ACC112 (cell line): ENCODE measurements around the gene OSBP2.

ENCODE experiments used
- H2AFZ ChIP-seq: fragments of 200-600 bp; sonication (generic); one replicate; pipeline ENCODE4 v1.6.0; 2017; ENCODE audit warnings: antibody characterized with exemption, low read length; ENCODE audit not compliant: unreplicated experiment
- H3K27ac ChIP-seq: fragments of 200-600 bp; sonication (generic); 2 replicates; pipeline ENCODE4 v1.5.1; 2014; ENCODE audit warnings: low read depth, mild to moderate bottlenecking, antibody characterized with exemption, low read length, moderate library complexity
- H3K27me3 ChIP-seq: fragments of 200-600 bp; sonication (generic); 2 replicates; pipeline ENCODE4 v1.6.1; 2014; ENCODE audit warnings: mild to moderate bottlenecking, antibody characterized with exemption, low read length, moderate library complexity, mixed read lengths; ENCODE audit not compliant: insufficient read depth
- H3K36me3 ChIP-seq: fragments of 200-600 bp; sonication (generic); 2 replicates; pipeline ENCODE4 v1.6.1; 2016; ENCODE audit warnings: mild to moderate bottlenecking, antibody characterized with exemption, low read length, moderate library complexity, mixed read lengths; ENCODE audit not compliant: insufficient read depth
- H3K4me1 ChIP-seq: fragments of 200-600 bp; sonication (generic); one replicate; pipeline ENCODE4 v1.6.1; 2016; ENCODE audit warnings: low read length, mixed read lengths; ENCODE audit not compliant: insufficient read depth, unreplicated experiment, control insufficient read depth
- H3K4me3 ChIP-seq: fragments of 200-600 bp; sonication (generic); 2 replicates; pipeline ENCODE4 v1.5.1; 2014; ENCODE audit warnings: mild to moderate bottlenecking, low read depth, low read length
- H3K79me2 ChIP-seq: fragments of 200-600 bp; sonication (generic); one replicate; pipeline ENCODE4 v1.6.0; 2016; ENCODE audit warnings: low read length; ENCODE audit not compliant: control insufficient read depth, unreplicated experiment, insufficient read depth

Gene OSBP2

GRCh38 chr22:30837531-30837930 lies 142.9 kb downstream of the OSBP2 start:
- Histone ChIP-seq H2AFZ (no peak overlapping the region), H3K36me3 (no peaks in the 10 kb centered on the region), H3K27ac (no peak overlapping the region; the same call in 1 of the 2 replicates), H3K4me3 (no peak overlapping the region), H3K27me3 (no peaks in the 10 kb centered on the region), H3K4me1 (no peaks in the 10 kb centered on the region), H3K79me2 (no peaks in the 10 kb centered on the region)

GRCh38 chr22:30838111-30838510 lies 143.4 kb downstream of the OSBP2 start:
- no peaks in the 10 kb centered on the region for H3K27me3 ChIP-seq
- no peaks in the 10 kb centered on the region for H3K4me1 ChIP-seq
- H3K79me2 ChIP-seq: no peaks in the 10 kb centered on the region
- no peaks in the 10 kb centered on the region for H3K36me3 ChIP-seq
- H3K4me3 ChIP-seq: no peak overlapping the region
- H2AFZ ChIP-seq: no peak overlapping the region
- H3K27ac ChIP-seq: no peak overlapping the region; the same call in 1 of the 2 replicates

GRCh38 chr22:30841273-30841672 lies 146.6 kb downstream of the OSBP2 start:
- H3K79me2 ChIP-seq: no peaks in the 10 kb centered on the region
- H3K36me3 ChIP-seq: no peaks in the 10 kb centered on the region
- H3K4me1 ChIP-seq: no peaks in the 10 kb centered on the region
- no peaks in the 10 kb centered on the region for H3K27me3 ChIP-seq
- no peak overlapping the region for H3K4me3 ChIP-seq
- H3K27ac ChIP-seq: peak overlapping the region; percentile 53
- H2AFZ ChIP-seq: no peak overlapping the region

- no peak overlapping the region for H3K4me3 ChIP-seq
- H2AFZ ChIP-seq: no peak overlapping the region
- no peaks in the 10 kb centered on the region for H3K79me2 ChIP-seq
- no peaks in the 10 kb centered on the region for H3K36me3 ChIP-seq
- no peak overlapping the region for H3K27ac ChIP-seq
- H3K4me1 ChIP-seq: no peaks in the 10 kb centered on the region
- no peaks in the 10 kb centered on the region for H3K27me3 ChIP-seq
Measured at GRCh38 chr22:30843245-30843644, 148.6 kb downstream of the OSBP2 start.

- no peaks in the 10 kb centered on the region for H3K4me1 ChIP-seq
- no peak overlapping the region for H2AFZ ChIP-seq
- H3K27ac ChIP-seq: no peak overlapping the region
- H3K79me2 ChIP-seq: no peaks in the 10 kb centered on the region
- no peak overlapping the region for H3K4me3 ChIP-seq
- H3K36me3 ChIP-seq: no peaks in the 10 kb centered on the region
- no peaks in the 10 kb centered on the region for H3K27me3 ChIP-seq
Measured at GRCh38 chr22:30847583-30847982, 152.9 kb downstream of the OSBP2 start.

- H3K4me1 ChIP-seq: no peaks in the 10 kb centered on the region
- H3K36me3 ChIP-seq: no peaks in the 10 kb centered on the region
- H3K27ac ChIP-seq: no peak overlapping the region
- H2AFZ ChIP-seq: no peak overlapping the region
- no peaks in the 10 kb centered on the region for H3K79me2 ChIP-seq
- no peaks in the 10 kb centered on the region for H3K27me3 ChIP-seq
- no peak overlapping the region for H3K4me3 ChIP-seq
Measured at GRCh38 chr22:30855266-30855665, 160.6 kb downstream of the OSBP2 start.

- Histone ChIP-seq H2AFZ (no peak overlapping the region), H3K79me2 (no peaks in the 10 kb centered on the region), H3K36me3 (no peaks in the 10 kb centered on the region), H3K4me1 (no peaks in the 10 kb centered on the region), H3K4me3 (no peak overlapping the region), H3K27ac (no peak overlapping the region), H3K27me3 (no peaks in the 10 kb centered on the region)
Measured at GRCh38 chr22:30855677-30856518, 161.2 kb downstream of the OSBP2 start.

GRCh38 chr22:30856741-30857502 lies 162.2 kb downstream of the OSBP2 start:
- Histone ChIP-seq H3K27me3 (no peaks in the 10 kb centered on the region), H3K79me2 (no peaks in the 10 kb centered on the region), H3K4me3 (no peak overlapping the region), H3K27ac (no peak overlapping the region), H3K36me3 (no peaks in the 10 kb centered on the region), H2AFZ (no peak overlapping the region), H3K4me1 (no peaks in the 10 kb centered on the region)

- Histone ChIP-seq H3K36me3 (no peaks in the 10 kb centered on the region), H3K4me3 (no peak overlapping the region), H3K4me1 (no peaks in the 10 kb centered on the region), H3K79me2 (no peaks in the 10 kb centered on the region), H3K27ac (no peak overlapping the region), H2AFZ (no peak overlapping the region), H3K27me3 (no peaks in the 10 kb centered on the region)
Measured at GRCh38 chr22:30857791-30858190, 163.1 kb downstream of the OSBP2 start.

GRCh38 chr22:30858976-30859713 lies 164.5 kb downstream of the OSBP2 start:
- Histone ChIP-seq H3K79me2 (no peaks in the 10 kb centered on the region), H3K36me3 (no peaks in the 10 kb centered on the region), H3K4me1 (peaks cover 4% of the 10 kb centered on the region), H3K27me3 (no peaks in the 10 kb centered on the region), H2AFZ (no peak overlapping the region), H3K4me3 (no peak overlapping the region), H3K27ac (no peak overlapping the region)
